Natural killer cell (primary cell): ENCODE data around the gene FANCG. TPM values are rescaled to one million over a fixed set of nuclear protein-coding genes. Genes with fewer than 3 reads are reported as not detected.

ENCODE experiments used
- ATAC-seq, 3 donors: fragments of 150-1000 bp in 2 of 3; fragments of 200-7000 bp in 1 of 3; cut with Tn5 transposase; 1 replicate in 1 of 3; 2 replicates in 2 of 3; pipeline ENCODE4 v1.10.0; 2021; ENCODE audit warnings: mild to moderate bottlenecking in 2 of 3, moderate library complexity in 2 of 3
- DNase-seq, 2 donors: peaks; one replicate each; pipeline versions ENCODE4 v3.0.0 to v3.0.0-alpha.2; 2013 to 2021; ENCODE audit warnings: mixed read lengths in 1 of 2
- H3K27ac ChIP-seq: one replicate; pipeline ENCODE4 v1.5.1; 2013; ENCODE audit warnings: mild to moderate bottlenecking, low read length
- H3K27me3 ChIP-seq: one replicate; pipeline ENCODE4 v1.6.1; 2013; ENCODE audit warnings: low read length; ENCODE audit not compliant: control insufficient read depth, insufficient read depth
- H3K36me3 ChIP-seq: one replicate; pipeline ENCODE4 v1.6.1; 2013; ENCODE audit warnings: low read length; ENCODE audit not compliant: control insufficient read depth, insufficient read depth
- H3K4me1 ChIP-seq: one replicate; pipeline ENCODE4 v1.6.1; 2013; ENCODE audit warnings: low read length; ENCODE audit not compliant: control insufficient read depth, insufficient read depth
- H3K4me3 ChIP-seq: one replicate; pipeline ENCODE4 v1.5.1; 2013; ENCODE audit warnings: low read length
- H3K9me3 ChIP-seq: one replicate; pipeline ENCODE4 v1.6.1; 2013; ENCODE audit warnings: low read length; ENCODE audit not compliant: control insufficient read depth, insufficient read depth
- H3K27ac Mint-ChIP-seq, 2 donors: one replicate each; pipeline ENCODE4 v1.8.0; 2022; ENCODE audit warnings: mild to moderate bottlenecking in 2 of 2, mixed read lengths in 2 of 2, moderate library complexity in 1 of 2
- H3K27me3 Mint-ChIP-seq, 2 donors: one replicate each; pipeline ENCODE4 v1.8.0; 2022; ENCODE audit warnings: low read depth in 2 of 2, mixed read lengths in 2 of 2
- H3K36me3 Mint-ChIP-seq: one replicate; pipeline ENCODE4 v1.8.0; 2022; ENCODE audit warnings: mixed read lengths
- H3K4me1 Mint-ChIP-seq, 2 donors: one replicate each; pipeline ENCODE4 v1.8.0; 2022; ENCODE audit warnings: mixed read lengths in 2 of 2
- H3K4me3 Mint-ChIP-seq: one replicate; pipeline ENCODE4 v1.8.0; 2022; ENCODE audit warnings: mild to moderate bottlenecking, moderate library complexity, mixed read lengths
- H3K9me3 Mint-ChIP-seq, 2 donors: one replicate each; pipeline ENCODE4 v1.8.0; 2022; ENCODE audit warnings: mixed read lengths in 2 of 2
- WGBS: methylation state at CpG from one replicate; pipeline ENCODE4 v1.1.7; 2013; ENCODE audit warnings: missing lambda C conversion rate; ENCODE audit not compliant: insufficient coverage; 5-methylcytosine and 5-hydroxymethylcytosine counted together
- intact Hi-C: fragments of 100-400 bp; cut with micrococcal nuclease; formaldehyde crosslinking; loops from one replicate; pipeline ENCODE4 v1.14.2; 2022
- total RNA-seq, 4 donors: library from RNA; stranded (reverse); fragments of 120-200 nt in 1 of 4; gene quantifications; one replicate each; pipeline versions ENCODE4 v1.2.3 to v1.2.4, GENCODE V29; 2013 to 2022
- TF ChIP-seq, protein P1 (sequence below): fragments of 200-600 bp; IDR thresholded peaks from one replicate; pipeline ENCODE4 v1.8.0; 2022; ENCODE audit warnings: antibody characterized with exemption

Gene FANCG
- total RNA-seq, 3 donors from 2014 or later (not counting 1 experiment from before 2014, with no cell fraction given), result 33.9 to 38.9 (median 35.7) TPM

DNA sequence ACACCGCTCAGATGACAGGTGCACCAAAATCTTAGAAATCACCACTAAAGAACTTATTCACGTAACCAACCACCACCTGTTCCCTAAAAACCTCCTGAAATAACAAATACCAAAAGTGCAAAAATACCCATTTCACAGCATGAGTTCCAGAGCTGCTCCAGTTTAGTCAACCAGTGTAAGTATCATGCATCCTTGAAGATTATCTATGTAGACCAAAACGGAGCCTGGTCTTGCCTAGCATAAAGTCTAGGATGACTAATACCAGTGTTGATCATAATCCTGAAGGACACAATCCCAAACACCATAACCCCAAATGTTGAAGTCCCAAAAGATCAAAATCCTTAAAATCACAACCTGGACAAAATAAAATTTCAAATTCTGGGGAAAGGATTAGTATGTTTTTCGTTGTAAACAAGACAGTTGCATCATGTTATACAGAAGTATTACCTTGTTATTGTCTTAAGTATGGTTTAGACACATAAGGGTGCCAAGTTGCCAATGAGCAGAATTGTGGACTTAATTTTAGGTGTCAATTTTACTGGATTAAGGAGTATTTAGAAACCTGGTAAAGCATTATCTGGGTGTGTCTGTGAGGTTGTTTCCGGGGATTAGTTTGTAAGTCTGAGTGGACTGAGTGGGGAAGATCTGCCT lies 25.4 kb downstream of the FANCG start:
- Mint-ChIP-seq H3K36me3 (peaks cover 25% of the 10 kb centered on the region), H3K9me3 (no peaks in the 10 kb centered on the region)
- no peaks in the 10 kb centered on the region for H3K9me3 ChIP-seq

DNA sequence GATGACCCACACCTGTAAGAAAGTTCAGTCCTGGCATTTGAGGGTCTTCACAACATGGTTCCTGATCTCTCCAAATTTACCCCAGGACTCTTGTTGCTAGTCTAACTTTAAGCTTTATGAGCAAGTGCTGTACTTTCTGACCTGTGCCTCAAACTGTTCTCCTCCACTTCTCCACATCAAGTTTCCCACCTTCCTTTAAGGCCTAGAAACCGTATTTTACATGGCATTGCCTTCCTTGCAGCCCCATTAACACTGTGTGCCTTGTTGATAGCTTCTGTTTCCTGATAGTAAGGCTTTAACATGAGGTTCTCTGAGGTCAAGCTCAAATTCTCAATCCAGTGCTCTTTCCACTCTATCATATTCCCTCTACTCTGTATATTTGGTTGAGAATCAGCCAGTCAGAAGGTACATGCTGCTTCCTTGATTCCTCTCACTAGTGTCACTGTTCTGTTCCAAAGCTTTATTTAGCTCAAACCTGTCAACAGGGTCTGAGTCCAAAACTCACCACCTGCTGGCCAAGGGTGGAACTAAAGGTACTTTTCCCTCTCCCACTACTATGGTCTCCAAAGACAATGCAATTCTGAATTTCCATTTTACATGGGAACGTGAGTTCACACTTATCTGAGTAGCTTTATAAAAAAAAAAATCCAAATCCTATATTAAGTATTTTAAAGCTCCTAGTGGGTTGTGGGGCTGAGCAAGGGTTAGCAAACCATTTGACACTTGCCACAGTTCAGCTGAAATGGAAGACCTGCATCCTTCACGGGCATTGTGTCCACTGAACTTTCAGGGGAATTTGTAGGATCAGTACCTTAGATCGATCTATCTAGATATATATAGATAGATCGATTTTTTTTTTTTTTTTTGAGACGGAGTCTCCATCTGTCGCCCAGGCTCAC lies 28.4 kb downstream of the FANCG start:
- Mint-ChIP-seq H3K27me3 (no peaks in the 10 kb centered on the region), H3K4me1 (peaks cover 6 to 9% of the 10 kb centered on the region in 2 donors), H3K4me3 (no peak overlapping the region), H3K27ac (peak overlapping the region; percentile 21 to 58), H3K9me3 (no peaks in the 10 kb centered on the region), H3K36me3 (no peaks in the 10 kb centered on the region)
- Histone ChIP-seq H3K36me3 (peaks cover 27% of the 10 kb centered on the region), H3K4me1 (no peaks in the 10 kb centered on the region), H3K9me3 (no peaks in the 10 kb centered on the region), H3K27ac (no peak overlapping the region), H3K27me3 (no peaks in the 10 kb centered on the region), H3K4me3 (no peak overlapping the region)
- ATAC-seq (peak; percentile 60 to 87 (median 69)), DNase-seq (peak in 1 of 2 donors; percentile 72)
- TF ChIP-seq, protein P1, sequence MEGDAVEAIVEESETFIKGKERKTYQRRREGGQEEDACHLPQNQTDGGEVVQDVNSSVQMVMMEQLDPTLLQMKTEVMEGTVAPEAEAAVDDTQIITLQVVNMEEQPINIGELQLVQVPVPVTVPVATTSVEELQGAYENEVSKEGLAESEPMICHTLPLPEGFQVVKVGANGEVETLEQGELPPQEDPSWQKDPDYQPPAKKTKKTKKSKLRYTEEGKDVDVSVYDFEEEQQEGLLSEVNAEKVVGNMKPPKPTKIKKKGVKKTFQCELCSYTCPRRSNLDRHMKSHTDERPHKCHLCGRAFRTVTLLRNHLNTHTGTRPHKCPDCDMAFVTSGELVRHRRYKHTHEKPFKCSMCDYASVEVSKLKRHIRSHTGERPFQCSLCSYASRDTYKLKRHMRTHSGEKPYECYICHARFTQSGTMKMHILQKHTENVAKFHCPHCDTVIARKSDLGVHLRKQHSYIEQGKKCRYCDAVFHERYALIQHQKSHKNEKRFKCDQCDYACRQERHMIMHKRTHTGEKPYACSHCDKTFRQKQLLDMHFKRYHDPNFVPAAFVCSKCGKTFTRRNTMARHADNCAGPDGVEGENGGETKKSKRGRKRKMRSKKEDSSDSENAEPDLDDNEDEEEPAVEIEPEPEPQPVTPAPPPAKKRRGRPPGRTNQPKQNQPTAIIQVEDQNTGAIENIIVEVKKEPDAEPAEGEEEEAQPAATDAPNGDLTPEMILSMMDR, result peak; percentile 69
- 92% methylated on average over 5 of the region's 7 CpGs for WGBS
- intact Hi-C loops, result loop anchor here (1.0 kb wide), 1 partner anchor 152 kb away; no protein-coding TSS in a partner anchor

More for the DNA sequence above, 25.4 kb downstream of the FANCG start:
- Histone ChIP-seq H3K27me3 (no peaks in the 10 kb centered on the region), H3K36me3 (peaks cover 51% of the 10 kb centered on the region), H3K27ac (no peak overlapping the region), H3K4me3 (no peak overlapping the region), H3K4me1 (no peaks in the 10 kb centered on the region)
- TF ChIP-seq, protein P1, result no peak
- intact Hi-C loops, result no loop called here
- ATAC-seq (no peak), DNase-seq (no peak)
- peaks cover 9 to 11% of the 10 kb centered on the region in 2 donors for H3K4me1 Mint-ChIP-seq
- H3K4me3 Mint-ChIP-seq, result no peak overlapping the region
- H3K27ac Mint-ChIP-seq, result peak overlapping the region; percentile 24 to 57
- H3K27me3 Mint-ChIP-seq, result no peaks in the 10 kb centered on the region
- WGBS, result 58% methylated on average over 5 of the region's 5 CpGs

DNA sequence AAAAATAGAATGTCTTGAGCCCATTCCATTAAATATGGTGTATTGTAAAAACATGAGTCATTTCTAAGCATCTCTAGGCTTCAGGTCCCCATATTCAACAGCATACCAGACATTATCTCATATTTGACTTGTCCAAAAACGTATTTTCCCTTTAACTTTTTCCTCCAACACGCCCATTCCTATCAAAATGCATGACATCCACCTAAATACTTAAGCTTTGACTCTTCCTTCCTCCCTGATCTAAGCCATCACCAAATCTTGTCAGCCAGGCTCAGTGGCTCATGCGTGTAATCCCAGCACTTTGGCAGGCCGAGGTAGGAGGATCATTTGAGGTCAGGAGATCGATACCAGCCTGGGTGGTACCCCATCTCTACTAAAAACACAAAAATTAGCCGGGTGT lies 31.2 kb downstream of the FANCG start:
- ATAC-seq (no peak), DNase-seq (no peak)
- Mint-ChIP-seq H3K27ac (no peak overlapping the region), H3K4me3 (no peak overlapping the region), H3K4me1 (peaks cover 6 to 14% of the 10 kb centered on the region in 2 donors), H3K36me3 (no peaks in the 10 kb centered on the region), H3K27me3 (no peaks in the 10 kb centered on the region), H3K9me3 (no peaks in the 10 kb centered on the region)
- WGBS, result 94% methylated on average over 6 of the region's 6 CpGs
- Histone ChIP-seq H3K36me3 (peaks cover 18% of the 10 kb centered on the region), H3K4me3 (no peak overlapping the region), H3K9me3 (no peaks in the 10 kb centered on the region), H3K27me3 (no peaks in the 10 kb centered on the region), H3K4me1 (no peaks in the 10 kb centered on the region), H3K27ac (no peak overlapping the region)
- intact Hi-C loops, result no loop called here
- TF ChIP-seq, protein P1, result no peak
